Measurements from ENCODE around the gene MRPL58.

Gene MRPL58

GRCh38 chr17:75048249-75048878, 35.9 kb downstream of the MRPL58 start:
- Histone ChIP-seq H3K4me1 (ENCODE audit: control insufficient read depth, insufficient read depth, low read length, poor library complexity, severe bottlenecking) (peaks cover 11% of the 10 kb centered on the region), H3K27ac (ENCODE audit: low read depth, low read length, severe bottlenecking) (no peak overlapping the region), H3K4me3 (ENCODE audit: extremely low read depth, insufficient read depth, low read length, poor library complexity, severe bottlenecking) (peak overlapping the region; percentile 93), H3K9me3 (ENCODE audit: control insufficient read depth, low read length) (no peaks in the 10 kb centered on the region), H3K36me3 (ENCODE audit: control insufficient read depth, insufficient read depth, low read length) (peaks cover 40% of the 10 kb centered on the region)
- WGBS, 2 experiments (ENCODE audit: insufficient coverage in 2 of 2): 72 to 79% methylated on average over 4 to 5 of the region's 5 CpGs

DNA sequence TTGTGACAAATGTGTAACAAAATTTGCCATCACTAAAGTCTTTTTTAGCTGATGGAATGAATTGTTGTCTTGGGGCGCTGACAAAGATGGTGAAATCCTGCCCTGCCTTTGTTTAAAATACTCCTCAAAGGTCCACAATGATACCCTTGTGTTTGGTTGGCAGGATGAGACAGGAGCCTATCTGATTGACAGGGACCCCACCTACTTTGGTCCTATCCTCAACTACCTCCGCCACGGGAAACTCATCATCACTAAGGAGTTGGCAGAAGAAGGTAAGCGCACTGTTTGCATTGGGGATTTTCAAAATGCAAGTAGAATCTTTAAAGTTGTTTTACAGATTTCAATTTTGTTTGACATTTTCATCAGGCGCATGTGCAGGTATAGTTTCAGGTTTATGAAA, 36.6 kb downstream of the MRPL58 start:
- 77 to 92% methylated on average over 3 to 4 of the region's 5 CpGs for WGBS, 2 experiments (ENCODE audit: insufficient coverage in 2 of 2)
- no peaks in the 10 kb centered on the region for H3K9me3 ChIP-seq (ENCODE audit: control insufficient read depth, low read length)
- peaks cover 11% of the 10 kb centered on the region for H3K4me1 ChIP-seq (ENCODE audit: control insufficient read depth, insufficient read depth, low read length, poor library complexity, severe bottlenecking)
- H3K4me3 ChIP-seq (ENCODE audit: extremely low read depth, insufficient read depth, low read length, poor library complexity, severe bottlenecking): no peak overlapping the region
- no peak overlapping the region for H3K27ac ChIP-seq (ENCODE audit: low read depth, low read length, severe bottlenecking)
- H3K36me3 ChIP-seq (ENCODE audit: control insufficient read depth, insufficient read depth, low read length): peaks cover 47% of the 10 kb centered on the region

DNA sequence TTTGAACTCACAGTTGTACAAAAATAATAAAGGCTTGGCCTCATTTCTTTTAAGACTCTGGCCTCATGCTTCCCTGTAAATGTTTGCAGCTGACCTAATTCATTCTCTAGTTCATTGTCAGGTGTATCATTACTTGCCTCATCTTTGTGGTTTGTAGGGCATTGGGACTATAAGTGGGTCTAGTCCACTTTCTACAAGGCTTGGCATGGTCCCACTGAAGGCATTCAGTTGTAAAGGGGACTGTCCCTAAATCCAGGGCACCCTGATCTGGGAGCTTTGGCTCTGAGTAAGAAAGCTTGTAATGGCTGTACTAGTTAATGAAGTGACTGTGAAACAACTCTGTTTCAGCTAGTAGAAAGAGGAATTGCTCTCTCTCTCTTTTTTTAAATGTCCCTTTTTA, 37.2 kb downstream of the MRPL58 start:
- peaks cover 11% of the 10 kb centered on the region for H3K4me1 ChIP-seq (ENCODE audit: control insufficient read depth, insufficient read depth, low read length, poor library complexity, severe bottlenecking)
- H3K4me3 ChIP-seq (ENCODE audit: extremely low read depth, insufficient read depth, low read length, poor library complexity, severe bottlenecking): no peak overlapping the region
- H3K27ac ChIP-seq (ENCODE audit: low read depth, low read length, severe bottlenecking): no peak overlapping the region
- peaks cover 53% of the 10 kb centered on the region for H3K36me3 ChIP-seq (ENCODE audit: control insufficient read depth, insufficient read depth, low read length)
- no peaks in the 10 kb centered on the region for H3K9me3 ChIP-seq (ENCODE audit: control insufficient read depth, low read length)

- Histone ChIP-seq H3K4me1 (ENCODE audit: control insufficient read depth, insufficient read depth, low read length, poor library complexity, severe bottlenecking) (peaks cover 11% of the 10 kb centered on the region), H3K36me3 (ENCODE audit: control insufficient read depth, insufficient read depth, low read length) (peaks cover 74% of the 10 kb centered on the region)
- WGBS, 2 experiments (ENCODE audit: insufficient coverage in 2 of 2): 97 to 100% methylated on average over 2 of the region's 2 CpGs
These were observed 39.5 kb downstream of the MRPL58 start for GRCh38 chr17:75051941-75052340.

DNA sequence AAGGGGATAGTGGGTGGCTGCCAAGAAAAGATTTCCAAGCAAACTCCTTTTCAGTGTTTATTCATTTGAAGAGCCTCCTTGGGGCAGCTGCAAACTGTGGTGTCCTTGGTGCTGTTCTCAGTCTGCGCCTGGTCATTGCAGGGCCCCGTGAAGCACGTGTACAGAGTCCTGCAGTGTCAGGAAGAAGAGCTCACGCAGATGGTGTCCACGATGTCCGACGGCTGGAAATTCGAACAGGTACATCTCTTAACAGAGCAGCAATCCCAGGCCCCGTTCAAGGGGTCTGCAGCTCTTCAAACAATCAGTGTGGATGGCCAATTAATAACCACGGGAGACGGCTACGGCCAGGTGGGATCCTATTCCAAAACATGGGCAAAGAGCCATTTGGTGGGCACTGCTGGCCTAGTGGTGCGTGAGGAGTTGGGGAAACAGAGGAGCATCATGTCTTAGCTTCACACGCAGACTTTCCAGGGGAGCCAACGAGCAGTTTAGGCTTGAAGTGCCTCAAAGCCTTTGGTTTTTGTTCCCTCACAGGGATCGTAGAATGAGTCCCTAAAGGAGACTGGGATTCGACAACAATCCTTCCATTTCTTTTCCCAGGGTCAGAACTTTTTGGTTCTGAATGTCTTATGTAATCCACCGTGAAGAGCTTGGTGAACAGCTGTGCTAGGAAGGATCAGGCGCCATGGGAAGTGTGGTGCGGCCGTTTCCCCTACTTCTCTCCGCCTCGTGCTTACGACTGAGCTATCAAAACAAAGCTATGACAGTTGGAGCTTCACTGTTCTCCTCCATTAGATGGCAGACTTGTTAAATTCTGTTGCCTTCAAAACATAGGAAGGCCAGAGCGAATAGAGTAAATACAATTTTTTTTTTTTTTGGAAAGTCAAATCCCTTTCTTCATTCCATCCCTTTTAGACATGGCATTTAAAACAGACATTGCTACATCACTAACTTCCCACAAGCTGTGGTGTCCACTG, 47.2 kb downstream of the MRPL58 start:
- Histone ChIP-seq H3K4me1 (ENCODE audit: control insufficient read depth, insufficient read depth, low read length, poor library complexity, severe bottlenecking) (no peaks in the 10 kb centered on the region), H3K4me3 (ENCODE audit: extremely low read depth, insufficient read depth, low read length, poor library complexity, severe bottlenecking) (no peak overlapping the region), H3K9me3 (ENCODE audit: control insufficient read depth, low read length) (no peaks in the 10 kb centered on the region), H3K27ac (ENCODE audit: low read depth, low read length, severe bottlenecking) (no peak overlapping the region), H3K36me3 (ENCODE audit: control insufficient read depth, insufficient read depth, low read length) (peaks cover 81% of the 10 kb centered on the region)
- 89 to 93% methylated on average over 23 to 24 of the region's 25 CpGs for WGBS, 2 experiments (ENCODE audit: insufficient coverage in 2 of 2)

More at GRCh38 chr17:75051941-75052340, 39.5 kb downstream of the MRPL58 start:
- no peak overlapping the region for H3K4me3 ChIP-seq (ENCODE audit: extremely low read depth, insufficient read depth, low read length, poor library complexity, severe bottlenecking)
- H3K9me3 ChIP-seq (ENCODE audit: control insufficient read depth, low read length): no peaks in the 10 kb centered on the region
- H3K27ac ChIP-seq (ENCODE audit: low read depth, low read length, severe bottlenecking): no peak overlapping the region

DNA sequence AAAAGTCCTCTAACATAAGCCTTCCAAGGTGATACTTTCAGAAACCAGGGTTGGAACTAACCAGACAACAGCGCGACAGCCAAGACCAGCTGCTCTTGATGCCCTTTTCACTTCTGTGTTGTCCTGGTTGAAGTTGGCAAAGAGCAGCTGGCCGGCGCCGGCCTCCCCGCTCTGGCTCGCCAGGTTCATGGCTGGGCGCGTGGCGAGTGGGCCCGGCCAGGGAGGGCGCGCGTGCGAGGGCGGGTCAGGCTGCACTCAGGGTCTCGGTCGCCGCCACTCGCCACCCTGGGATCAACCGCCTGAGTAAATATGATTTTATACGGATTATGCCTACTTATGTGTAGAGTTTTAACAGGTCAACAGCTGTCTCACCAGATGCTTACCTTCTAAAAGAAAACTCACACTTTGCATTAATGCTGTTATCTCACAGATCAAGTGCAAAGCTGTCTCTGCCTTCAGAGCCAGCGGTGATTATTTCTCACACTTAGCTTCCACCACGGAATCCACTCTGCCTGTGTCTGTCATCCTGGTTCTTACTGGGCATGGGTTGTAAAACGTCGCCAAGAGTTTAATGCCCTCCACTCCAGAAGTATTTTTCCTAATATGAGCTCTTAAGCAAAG, 48.1 kb downstream of the MRPL58 start:
- Histone ChIP-seq H3K36me3 (ENCODE audit: control insufficient read depth, insufficient read depth, low read length) (peaks cover 82% of the 10 kb centered on the region), H3K4me1 (ENCODE audit: control insufficient read depth, insufficient read depth, low read length, poor library complexity, severe bottlenecking) (peaks cover 4% of the 10 kb centered on the region), H3K4me3 (ENCODE audit: extremely low read depth, insufficient read depth, low read length, poor library complexity, severe bottlenecking) (no peak overlapping the region), H3K9me3 (ENCODE audit: control insufficient read depth, low read length) (no peaks in the 10 kb centered on the region), H3K27ac (ENCODE audit: low read depth, low read length, severe bottlenecking) (no peak overlapping the region)
- WGBS, 2 experiments (ENCODE audit: insufficient coverage in 2 of 2): 96 to 97% methylated on average over 13 to 19 of the region's 26 CpGs

DNA sequence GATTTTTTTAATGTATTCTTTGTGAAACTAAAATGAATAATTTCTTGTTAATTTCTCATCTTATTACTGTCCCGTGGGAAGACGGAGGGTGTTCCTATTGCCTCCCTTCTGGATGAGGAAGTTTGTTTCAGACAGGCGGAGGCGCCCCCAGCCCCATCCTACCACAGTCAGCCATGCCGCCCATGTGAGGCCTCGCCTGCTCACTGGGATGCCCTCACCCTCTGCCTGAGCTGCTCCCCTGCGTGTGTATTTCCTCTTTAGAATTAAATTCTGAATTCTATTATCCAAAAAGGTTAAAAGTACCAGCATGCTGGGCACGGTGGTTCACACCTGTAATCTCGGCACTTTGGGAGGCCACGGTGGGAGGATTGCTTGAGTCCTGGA, 48.6 kb downstream of the MRPL58 start:
- Histone ChIP-seq H3K4me3 (ENCODE audit: extremely low read depth, insufficient read depth, low read length, poor library complexity, severe bottlenecking) (no peak overlapping the region), H3K27ac (ENCODE audit: low read depth, low read length, severe bottlenecking) (no peak overlapping the region), H3K36me3 (ENCODE audit: control insufficient read depth, insufficient read depth, low read length) (peaks cover 78% of the 10 kb centered on the region), H3K9me3 (ENCODE audit: control insufficient read depth, low read length) (no peaks in the 10 kb centered on the region), H3K4me1 (ENCODE audit: control insufficient read depth, insufficient read depth, low read length, poor library complexity, severe bottlenecking) (peaks cover 6% of the 10 kb centered on the region)
- 93 to 98% methylated on average over 7 to 9 of the region's 10 CpGs for WGBS, 2 experiments (ENCODE audit: insufficient coverage in 2 of 2)

GRCh38 chr17:75061618-75062017, 49.1 kb downstream of the MRPL58 start:
- H3K27ac ChIP-seq (ENCODE audit: low read depth, low read length, severe bottlenecking): no peak overlapping the region
- peaks cover 6% of the 10 kb centered on the region for H3K4me1 ChIP-seq (ENCODE audit: control insufficient read depth, insufficient read depth, low read length, poor library complexity, severe bottlenecking)
- H3K4me3 ChIP-seq (ENCODE audit: extremely low read depth, insufficient read depth, low read length, poor library complexity, severe bottlenecking): no peak overlapping the region
- 91 to 98% methylated on average over 4 to 8 of the region's 8 CpGs for WGBS, 2 experiments (ENCODE audit: insufficient coverage in 2 of 2)
- no peaks in the 10 kb centered on the region for H3K9me3 ChIP-seq (ENCODE audit: control insufficient read depth, low read length)
- peaks cover 72% of the 10 kb centered on the region for H3K36me3 ChIP-seq (ENCODE audit: control insufficient read depth, insufficient read depth, low read length)

DNA sequence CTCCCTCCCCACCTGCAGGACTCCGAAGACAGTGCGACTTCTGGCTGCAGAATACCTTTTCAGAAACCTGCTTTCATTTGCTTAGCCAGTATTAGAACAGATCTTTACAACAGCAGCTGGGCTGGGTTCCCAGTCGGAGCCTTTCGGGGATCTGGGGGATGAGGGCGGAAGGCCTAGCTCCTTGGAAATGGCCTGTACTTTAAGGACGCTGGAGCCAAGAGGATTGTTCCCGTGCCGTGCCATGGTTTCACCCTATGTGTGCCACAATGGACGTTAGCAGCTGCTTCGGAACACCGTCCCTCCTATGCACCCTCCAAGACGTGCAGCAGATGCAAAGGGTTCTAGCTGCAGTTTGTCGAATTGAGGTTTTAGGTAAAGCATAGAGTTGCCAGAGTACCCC, 50.7 kb downstream of the MRPL58 start:
- WGBS, 2 experiments (ENCODE audit: insufficient coverage in 2 of 2): 94 to 98% methylated on average over 12 to 13 of the region's 13 CpGs
- H3K36me3 ChIP-seq (ENCODE audit: control insufficient read depth, insufficient read depth, low read length): peaks cover 59% of the 10 kb centered on the region
- H3K9me3 ChIP-seq (ENCODE audit: control insufficient read depth, low read length): no peaks in the 10 kb centered on the region
- H3K27ac ChIP-seq (ENCODE audit: low read depth, low read length, severe bottlenecking): no peak overlapping the region
- peaks cover 6% of the 10 kb centered on the region for H3K4me1 ChIP-seq (ENCODE audit: control insufficient read depth, insufficient read depth, low read length, poor library complexity, severe bottlenecking)
- no peak overlapping the region for H3K4me3 ChIP-seq (ENCODE audit: extremely low read depth, insufficient read depth, low read length, poor library complexity, severe bottlenecking)

GRCh38 chr17:75063626-75064025, 51.2 kb downstream of the MRPL58 start:
- WGBS, 2 experiments (ENCODE audit: insufficient coverage in 2 of 2): 93 to 95% methylated on average over 3 of the region's 3 CpGs
- Histone ChIP-seq H3K4me1 (ENCODE audit: control insufficient read depth, insufficient read depth, low read length, poor library complexity, severe bottlenecking) (peaks cover 6% of the 10 kb centered on the region), H3K36me3 (ENCODE audit: control insufficient read depth, insufficient read depth, low read length) (peaks cover 58% of the 10 kb centered on the region), H3K27ac (ENCODE audit: low read depth, low read length, severe bottlenecking) (no peak overlapping the region), H3K4me3 (ENCODE audit: extremely low read depth, insufficient read depth, low read length, poor library complexity, severe bottlenecking) (no peak overlapping the region), H3K9me3 (ENCODE audit: control insufficient read depth, low read length) (no peaks in the 10 kb centered on the region)
